CD14-positive monocyte (primary cell): ENCODE measurements around the gene PAPPA. TPM values are rescaled to one million over a fixed set of nuclear protein-coding genes. Genes with fewer than 3 reads are reported as not detected.

Experiments
- DNase-seq, 3 donors: peaks; one replicate each; pipeline ENCODE4 v3.0.0-alpha.2; 2011 to 2022
- H2AFZ ChIP-seq: 2 replicates; pipeline ENCODE4 v1.6.0; 2012; ENCODE audit warnings: mild to moderate bottlenecking, low read depth, low read length, inconsistent platforms; ENCODE audit not compliant: insufficient read depth, poor library complexity, severe bottlenecking
- H3K27ac ChIP-seq, 2 donors: 1 replicate in 1 of 2; 2 replicates in 1 of 2; pipeline ENCODE4 v1.5.1; 2012 to 2013; ENCODE audit warnings: low read length in 2 of 2, control low read depth in 1 of 2, inconsistent platforms in 1 of 2, low read depth in 1 of 2, mild to moderate bottlenecking in 1 of 2
- H3K27me3 ChIP-seq, 2 donors: one replicate each; pipeline versions ENCODE4 v1.6.0 to v1.6.1; 2011 to 2013; ENCODE audit warnings: low read length in 2 of 2; ENCODE audit not compliant: control insufficient read depth in 2 of 2, insufficient read depth in 2 of 2
- H3K36me3 ChIP-seq, 2 donors: replicated peaks in 1 of 2; 1 replicate in 1 of 2; 2 replicates in 1 of 2; pipeline versions ENCODE4 v1.5.1 to v1.6.1; 2012 to 2013; ENCODE audit warnings: low read length in 2 of 2, control low read depth in 1 of 2, inconsistent platforms in 1 of 2, mild to moderate bottlenecking in 1 of 2; ENCODE audit not compliant: insufficient read depth in 2 of 2, control insufficient read depth in 1 of 2
- H3K4me1 ChIP-seq, 2 donors: 1 replicate in 1 of 2; 2 replicates in 1 of 2; pipeline versions ENCODE4 v1.5.1 to v1.6.1; 2012 to 2013; ENCODE audit warnings: low read length in 2 of 2, control low read depth in 1 of 2, inconsistent platforms in 1 of 2, mild to moderate bottlenecking in 1 of 2, moderate library complexity in 1 of 2; ENCODE audit not compliant: insufficient read depth in 2 of 2, control insufficient read depth in 1 of 2
- H3K4me2 ChIP-seq: replicated peaks from 2 replicates; pipeline ENCODE3; 2012; ENCODE audit warnings: low read length, moderate library complexity, mild to moderate bottlenecking; ENCODE audit not compliant: poor library complexity, severe bottlenecking; ENCODE audit errors: extremely low read depth
- H3K4me3 ChIP-seq, 3 experiments: fragments of 200-600 bp in 1 of 3; sonication (generic) in 1 of 3; replicated peaks in 1 of 3; 1 replicate in 2 of 3; 2 replicates in 1 of 3; pipeline ENCODE4 v1.5.1; 2011 to 2013; ENCODE audit warnings: low read length in 3 of 3, mild to moderate bottlenecking in 3 of 3, control low read depth in 2 of 3, low read depth in 2 of 3, inconsistent platforms in 1 of 3, moderate library complexity in 1 of 3
- H3K79me2 ChIP-seq: 2 replicates; pipeline ENCODE4 v1.6.0; 2012; ENCODE audit warnings: mild to moderate bottlenecking, control low read depth, inconsistent platforms, low read length, moderate library complexity; ENCODE audit not compliant: insufficient read depth
- H3K9ac ChIP-seq: 2 replicates; pipeline ENCODE4 v1.6.0; 2017; ENCODE audit warnings: low read length, mild to moderate bottlenecking; ENCODE audit not compliant: insufficient read depth, poor library complexity, severe bottlenecking
- H3K9me3 ChIP-seq, 2 donors: replicated peaks in 1 of 2; 1 replicate in 1 of 2; 2 replicates in 1 of 2; pipeline versions ENCODE4 v1.5.1 to v1.6.1; 2012 to 2013; ENCODE audit warnings: low read length in 2 of 2, control low read depth in 1 of 2; ENCODE audit not compliant: control insufficient read depth in 1 of 2, insufficient read depth in 1 of 2
- H4K20me1 ChIP-seq: 2 replicates; pipeline ENCODE4 v1.6.0; 2012; ENCODE audit warnings: mild to moderate bottlenecking, low read length, control low read depth, moderate library complexity; ENCODE audit not compliant: insufficient read depth
- H3K27ac Mint-ChIP-seq, 7 donors: one replicate each; pipeline ENCODE4 v1.8.0; 2020; ENCODE audit warnings: mild to moderate bottlenecking in 7 of 7, mixed read lengths in 7 of 7, moderate library complexity in 6 of 7, inconsistent platforms in 2 of 7
- H3K27me3 Mint-ChIP-seq, 3 donors: one replicate each; pipeline ENCODE4 v1.8.0; 2021 to 2022; ENCODE audit warnings: low read depth in 3 of 3, mild to moderate bottlenecking in 3 of 3, mixed read lengths in 3 of 3, moderate library complexity in 3 of 3, inconsistent platforms in 1 of 3
- H3K36me3 Mint-ChIP-seq, 2 donors: one replicate each; pipeline ENCODE4 v1.8.0; 2020; ENCODE audit warnings: mixed read lengths in 2 of 2, inconsistent platforms in 1 of 2, mild to moderate bottlenecking in 1 of 2
- H3K4me1 Mint-ChIP-seq: one replicate; pipeline ENCODE4 v1.8.0; 2020; ENCODE audit warnings: mild to moderate bottlenecking, mixed read lengths
- H3K4me3 Mint-ChIP-seq, 2 donors: one replicate each; pipeline ENCODE4 v1.8.0; 2020; ENCODE audit warnings: mild to moderate bottlenecking in 2 of 2, mixed read lengths in 2 of 2, moderate library complexity in 1 of 2
- H3K9me3 Mint-ChIP-seq, 7 donors: one replicate each; pipeline ENCODE4 v1.8.0; 2020 to 2022; ENCODE audit warnings: mixed read lengths in 7 of 7, mild to moderate bottlenecking in 6 of 7, moderate library complexity in 6 of 7, inconsistent platforms in 2 of 7
- WGBS: methylation state at CpG from one replicate; pipeline ENCODE4 v1.1.5; 2013; ENCODE audit warnings: missing lambda C conversion rate; ENCODE audit not compliant: insufficient coverage; 5-methylcytosine and 5-hydroxymethylcytosine counted together
- intact Hi-C, 2 donors: fragments of 100-400 bp; cut with micrococcal nuclease; formaldehyde crosslinking; loops; one replicate each; pipeline versions ENCODE4 v1.15.0 to v1.15.1; 2023
- polyA plus RNA-seq, 3 donors: library from polyadenylated mRNA; depleted of rRNA in 1 of 3; unstranded in 2 of 3; stranded (reverse) in 1 of 3; fragments of 300-500 nt in 2 of 3; fragments of >200 nt in 1 of 3; fragmentation: Illumina TruSeq in 2 of 3; gene quantifications; 1 replicate in 2 of 3; 2 replicates in 1 of 3; pipeline ENCODE4 v1.2.3, GENCODE V29; 2012 to 2021
- TF ChIP-seq, protein P1 (sequence below): fragments of 200-600 bp; IDR thresholded peaks from one replicate; pipeline ENCODE4 v1.8.0; 2022; ENCODE audit warnings: antibody characterized with exemption, mild to moderate bottlenecking

PAPPA gene
- polyA plus RNA-seq, 3 donors: not detected

DNA sequence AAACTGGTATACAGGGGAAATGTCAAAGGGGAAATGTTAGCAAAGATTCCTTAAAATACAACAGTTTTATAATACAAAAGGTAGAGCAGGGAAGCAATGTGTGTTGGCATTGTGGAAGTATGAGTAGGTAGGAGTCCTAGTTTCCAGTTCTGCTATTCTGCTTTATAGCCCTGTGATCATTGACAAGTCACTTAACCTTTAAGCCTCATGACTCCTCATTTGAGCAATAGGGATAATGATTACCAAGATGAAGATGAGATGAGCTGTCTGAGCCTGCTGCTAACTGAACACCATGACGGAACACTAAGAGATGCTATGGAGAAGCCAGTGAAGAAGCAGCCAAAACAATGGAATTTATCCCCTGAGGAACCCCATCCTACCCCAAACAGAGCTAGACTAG, 251.7 kb downstream of the PAPPA start:
- no peaks in the 10 kb centered on the region for H3K36me3 ChIP-seq
- TF ChIP-seq, protein P1, sequence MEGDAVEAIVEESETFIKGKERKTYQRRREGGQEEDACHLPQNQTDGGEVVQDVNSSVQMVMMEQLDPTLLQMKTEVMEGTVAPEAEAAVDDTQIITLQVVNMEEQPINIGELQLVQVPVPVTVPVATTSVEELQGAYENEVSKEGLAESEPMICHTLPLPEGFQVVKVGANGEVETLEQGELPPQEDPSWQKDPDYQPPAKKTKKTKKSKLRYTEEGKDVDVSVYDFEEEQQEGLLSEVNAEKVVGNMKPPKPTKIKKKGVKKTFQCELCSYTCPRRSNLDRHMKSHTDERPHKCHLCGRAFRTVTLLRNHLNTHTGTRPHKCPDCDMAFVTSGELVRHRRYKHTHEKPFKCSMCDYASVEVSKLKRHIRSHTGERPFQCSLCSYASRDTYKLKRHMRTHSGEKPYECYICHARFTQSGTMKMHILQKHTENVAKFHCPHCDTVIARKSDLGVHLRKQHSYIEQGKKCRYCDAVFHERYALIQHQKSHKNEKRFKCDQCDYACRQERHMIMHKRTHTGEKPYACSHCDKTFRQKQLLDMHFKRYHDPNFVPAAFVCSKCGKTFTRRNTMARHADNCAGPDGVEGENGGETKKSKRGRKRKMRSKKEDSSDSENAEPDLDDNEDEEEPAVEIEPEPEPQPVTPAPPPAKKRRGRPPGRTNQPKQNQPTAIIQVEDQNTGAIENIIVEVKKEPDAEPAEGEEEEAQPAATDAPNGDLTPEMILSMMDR: no peak
- H3K4me3 Mint-ChIP-seq: no peak overlapping the region
- no peak overlapping the region for H3K27ac ChIP-seq
- no peaks in the 10 kb centered on the region for H3K4me1 Mint-ChIP-seq
- H3K27ac Mint-ChIP-seq: no peak overlapping the region
- H3K79me2 ChIP-seq: no peaks in the 10 kb centered on the region
- H3K9me3 Mint-ChIP-seq: peaks cover 0 to 9% (median 0%) of the 10 kb centered on the region in 7 donors
- H3K4me3 ChIP-seq: no peak overlapping the region
- H3K9me3 ChIP-seq: no peaks in the 10 kb centered on the region
- H3K9ac ChIP-seq: no peak overlapping the region
- no peaks in the 10 kb centered on the region for H3K36me3 Mint-ChIP-seq
- H3K4me2 ChIP-seq: no peak overlapping the region
- H3K27me3 Mint-ChIP-seq: peaks cover 0 to 3% (median 0%) of the 10 kb centered on the region in 3 donors
- no peaks in the 10 kb centered on the region for H3K27me3 ChIP-seq
- H2AFZ ChIP-seq: no peak overlapping the region
- no peaks in the 10 kb centered on the region for H3K4me1 ChIP-seq
- DNase-seq: no peak
- no peaks in the 10 kb centered on the region for H4K20me1 ChIP-seq
- 100% methylated on average over 1 of the region's 1 CpG for WGBS
- intact Hi-C loops: no loop called here

DNA sequence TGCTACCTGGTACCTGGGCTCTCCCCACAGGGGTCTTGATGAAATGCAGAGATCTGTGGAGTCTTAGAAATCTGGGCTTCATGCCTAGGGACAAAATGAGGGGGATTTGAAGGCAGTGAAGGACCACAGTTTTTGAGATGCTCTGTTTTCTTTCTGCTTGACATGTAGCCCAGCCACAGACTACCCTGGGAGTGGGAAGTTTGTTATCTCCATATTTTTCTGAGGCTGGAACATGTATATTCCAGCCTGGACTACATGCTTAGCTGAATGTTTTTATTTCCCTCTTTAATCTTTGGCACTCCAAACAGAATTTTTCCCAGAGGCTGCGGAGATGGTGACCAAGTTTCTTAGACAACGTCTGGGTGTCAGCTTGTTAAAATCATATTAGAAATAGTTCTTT, 252.9 kb downstream of the PAPPA start:
- H3K36me3 ChIP-seq: no peaks in the 10 kb centered on the region

More for the DNA sequence above, 252.9 kb downstream of the PAPPA start:
- peaks cover 0 to 9% (median 0%) of the 10 kb centered on the region in 7 donors for H3K9me3 Mint-ChIP-seq
- no peaks in the 10 kb centered on the region for H3K79me2 ChIP-seq
- no peak overlapping the region for H3K4me3 ChIP-seq
- no peak overlapping the region for H3K27ac Mint-ChIP-seq
- no peak overlapping the region for H3K4me2 ChIP-seq
- H3K27ac ChIP-seq: no peak overlapping the region
- no peak overlapping the region for H3K9ac ChIP-seq
- H3K4me1 ChIP-seq: no peaks in the 10 kb centered on the region
- H3K4me3 Mint-ChIP-seq: no peak overlapping the region
- peaks cover 0 to 3% (median 0%) of the 10 kb centered on the region in 3 donors for H3K27me3 Mint-ChIP-seq
- H2AFZ ChIP-seq: no peak overlapping the region
- no peaks in the 10 kb centered on the region for H3K27me3 ChIP-seq
- DNase-seq: no peak
- WGBS: no CpG with 5 or more reads among the region's 2 CpGs
- no peaks in the 10 kb centered on the region for H3K4me1 Mint-ChIP-seq
- TF ChIP-seq, protein P1: no peak
- H3K36me3 Mint-ChIP-seq: no peaks in the 10 kb centered on the region
- intact Hi-C loops: no loop called here
- no peaks in the 10 kb centered on the region for H3K9me3 ChIP-seq
- no peaks in the 10 kb centered on the region for H4K20me1 ChIP-seq
